PC-3 (cell line): ENCODE measurements around the gene FAM43B. TPM values are rescaled to one million over a fixed set of nuclear protein-coding genes. Genes with fewer than 3 reads are reported as not detected.

Source experiments
- ATAC-seq: fragments of 200-7000 bp; cut with Tn5 transposase; 2 replicates; pipeline ENCODE4 v1.9.1; 2020; ENCODE audit warnings: mild to moderate bottlenecking, moderate library complexity
- BruUV-seq: library from RNA; stranded (reverse); fragments of 400-500 nt; replicated peaks from 2 replicates; lab custom pipeline; 2021; lab: Mats Ljungman, UMichigan
- CTCF ChIA-PET: fragments of 300-600 bp; sonication (Branson Sonifier 250); formaldehyde crosslinking; loops from one replicate; lab custom pipeline; 2022; ENCODE audit warnings: antibody characterized with exemption; lab: Charles Lee
- POLR2A ChIA-PET: fragments of 300-600 bp; sonication (Branson Sonifier 250); formaldehyde crosslinking; loops from one replicate; lab custom pipeline; 2022; ENCODE audit warnings: antibody characterized with exemption; ENCODE audit not compliant: unreplicated experiment; lab: Charles Lee
- DNase-seq: peaks from one replicate; pipeline ENCODE4 v3.0.0-alpha.2; 2015
- H2AFZ ChIP-seq: fragments of 300-600 bp; sonication (generic); 2 replicates; pipeline ENCODE4 v1.6.0; 2016; ENCODE audit warnings: antibody characterized with exemption, low read length
- H3F3A ChIP-seq: fragments of 300-600 bp; sonication (generic); one replicate; pipeline ENCODE4 v1.6.0; 2017; ENCODE audit warnings: antibody characterized with exemption, low read length, control low read depth, mild to moderate bottlenecking; ENCODE audit not compliant: unreplicated experiment
- H3K27ac ChIP-seq: fragments of 300-600 bp; sonication (generic); 2 replicates; pipeline ENCODE4 v1.5.1; 2016; ENCODE audit warnings: mild to moderate bottlenecking, low read length
- H3K27me3 ChIP-seq: fragments of 300-600 bp; sonication (generic); 2 replicates; pipeline ENCODE4 v1.6.1; 2016; ENCODE audit warnings: low read length, mixed read lengths
- H3K36me3 ChIP-seq: fragments of 300-600 bp; sonication (generic); 2 replicates; pipeline ENCODE4 v1.6.1; 2016; ENCODE audit warnings: low read depth, mixed run types, low read length, mixed read lengths
- H3K4me1 ChIP-seq: fragments of 300-600 bp; sonication (generic); 2 replicates; pipeline ENCODE4 v1.5.1; 2016; ENCODE audit warnings: low read length; ENCODE audit not compliant: insufficient read depth
- H3K4me2 ChIP-seq: fragments of 300-600 bp; sonication (generic); 2 replicates; pipeline ENCODE4 v1.6.0; 2016; ENCODE audit warnings: low read length
- H3K4me3 ChIP-seq: fragments of 300-600 bp; sonication (generic); 2 replicates; pipeline ENCODE4 v1.5.1; 2016; ENCODE audit warnings: mild to moderate bottlenecking, low read length, mixed read lengths
- H3K79me2 ChIP-seq: fragments of 300-600 bp; sonication (generic); 2 replicates; pipeline ENCODE4 v1.6.1; 2017; ENCODE audit warnings: low read length, mixed read lengths
- H3K9ac ChIP-seq: fragments of 300-600 bp; sonication (generic); 2 replicates; pipeline ENCODE4 v1.6.0; 2016; ENCODE audit warnings: mild to moderate bottlenecking, low read length
- H3K9me2 ChIP-seq: fragments of 300-600 bp; sonication (generic); replicated peaks from 2 replicates; pipeline ENCODE4 v1.6.1; 2016; ENCODE audit warnings: mixed run types, low read length, mixed read lengths
- H3K9me3 ChIP-seq: fragments of 300-600 bp; sonication (generic); 2 replicates; pipeline ENCODE4 v1.6.1; 2016; ENCODE audit warnings: low read length, mixed read lengths
- H4K20me1 ChIP-seq: fragments of 300-600 bp; sonication (generic); 2 replicates; pipeline ENCODE4 v1.6.1; 2016; ENCODE audit warnings: low read length, mixed read lengths
- EZH2 ChIP-seq: fragments of 300-600 bp; sonication (generic); IDR thresholded peaks from one replicate; pipeline ENCODE4 v1.6.1; 2017; ENCODE audit warnings: antibody characterized with exemption, mild to moderate bottlenecking, low read length; ENCODE audit not compliant: unreplicated experiment
- EZH2phosphoT487 ChIP-seq: fragments of 300-600 bp; sonication (generic); IDR thresholded peaks from 2 replicates; pipeline ENCODE4 v1.6.1; 2018; ENCODE audit warnings: mild to moderate bottlenecking, antibody characterized with exemption, low read length, borderline replicate concordance
- intact Hi-C: fragments of 100-400 bp; cut with micrococcal nuclease; formaldehyde crosslinking; loops from 2 replicates; pipeline ENCODE4 v1.9.0; 2023
- total RNA-seq: library from RNA; depleted of rRNA; stranded (reverse); fragments of >200 nt; gene quantifications from 2 replicates; pipeline ENCODE4 v1.2.3, GENCODE V29; 2014
- TF ChIP-seq, protein P1 (sequence below): fragments of 300-600 bp; sonication (generic); conservative IDR thresholded peaks from 2 replicates; pipeline ENCODE4 v1.5.1; 2017; ENCODE audit warnings: antibody characterized with exemption, low read depth, mild to moderate bottlenecking, low read length

Gene FAM43B
- total RNA-seq, 1 experiment from 2014 or later, result 0.11 TPM

DNA sequence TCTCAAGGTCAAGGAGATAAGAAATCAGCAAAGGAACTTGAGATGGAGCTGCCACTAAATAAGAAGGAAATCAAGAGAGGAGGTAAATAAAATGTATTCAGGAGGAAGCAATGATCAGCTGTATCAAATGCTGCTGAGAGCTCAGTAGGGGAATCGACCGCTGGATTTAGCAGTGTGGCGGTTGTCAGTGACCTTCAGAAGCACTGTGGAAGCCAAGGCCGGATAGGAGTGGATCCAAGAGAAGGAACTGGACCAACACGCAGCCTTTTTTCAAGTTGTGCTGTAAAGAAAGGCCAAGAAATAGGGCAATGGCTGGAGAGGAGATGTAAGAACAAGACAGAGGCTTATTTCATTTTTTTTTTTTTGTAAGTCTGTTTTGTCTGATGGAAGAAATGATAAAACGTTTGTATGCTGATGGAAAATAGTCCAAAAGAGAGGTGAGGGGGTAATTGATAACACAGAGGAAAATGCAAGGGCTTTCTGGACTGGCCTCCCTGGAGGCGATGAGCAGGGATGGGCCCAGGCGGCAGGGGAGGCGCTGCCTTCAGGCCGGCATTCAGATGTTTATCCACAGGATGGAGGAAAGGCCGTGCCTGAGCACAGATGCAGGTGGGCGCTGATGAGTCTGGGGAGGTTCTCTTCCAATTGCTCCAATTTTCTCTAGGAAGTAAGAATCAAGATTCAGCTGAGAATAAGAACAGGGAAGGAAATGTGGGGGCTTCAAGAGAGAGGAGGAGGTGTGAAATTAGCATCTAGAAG lies 17.5 kb upstream of the FAM43B start:
- no peak overlapping the region for H3K27ac ChIP-seq
- no peaks in the 10 kb centered on the region for H4K20me1 ChIP-seq
- H3K36me3 ChIP-seq, result no peaks in the 10 kb centered on the region
- H3K9me2 ChIP-seq, result no peaks in the 10 kb centered on the region
- POLR2A ChIA-PET, result no interaction called here
- no peak overlapping the region for H3K4me3 ChIP-seq
- peaks cover under 1% of the 10 kb centered on the region; the same call in 1 of the 2 replicates for H3K27me3 ChIP-seq
- intact Hi-C loops, result no loop called here
- H3K9ac ChIP-seq, result no peak overlapping the region
- CTCF ChIA-PET, result no interaction called here
- no peaks in the 10 kb centered on the region for H3K79me2 ChIP-seq
- no peak for DNase-seq
- H3K4me1 ChIP-seq, result peaks cover 20% of the 10 kb centered on the region
- peaks cover 3% of the 10 kb centered on the region for H3F3A ChIP-seq
- no TSS peak for BruUV-seq
- TF ChIP-seq EZH2phosphoT487 (no peak), EZH2 (no peak)
- TF ChIP-seq, protein P1, sequence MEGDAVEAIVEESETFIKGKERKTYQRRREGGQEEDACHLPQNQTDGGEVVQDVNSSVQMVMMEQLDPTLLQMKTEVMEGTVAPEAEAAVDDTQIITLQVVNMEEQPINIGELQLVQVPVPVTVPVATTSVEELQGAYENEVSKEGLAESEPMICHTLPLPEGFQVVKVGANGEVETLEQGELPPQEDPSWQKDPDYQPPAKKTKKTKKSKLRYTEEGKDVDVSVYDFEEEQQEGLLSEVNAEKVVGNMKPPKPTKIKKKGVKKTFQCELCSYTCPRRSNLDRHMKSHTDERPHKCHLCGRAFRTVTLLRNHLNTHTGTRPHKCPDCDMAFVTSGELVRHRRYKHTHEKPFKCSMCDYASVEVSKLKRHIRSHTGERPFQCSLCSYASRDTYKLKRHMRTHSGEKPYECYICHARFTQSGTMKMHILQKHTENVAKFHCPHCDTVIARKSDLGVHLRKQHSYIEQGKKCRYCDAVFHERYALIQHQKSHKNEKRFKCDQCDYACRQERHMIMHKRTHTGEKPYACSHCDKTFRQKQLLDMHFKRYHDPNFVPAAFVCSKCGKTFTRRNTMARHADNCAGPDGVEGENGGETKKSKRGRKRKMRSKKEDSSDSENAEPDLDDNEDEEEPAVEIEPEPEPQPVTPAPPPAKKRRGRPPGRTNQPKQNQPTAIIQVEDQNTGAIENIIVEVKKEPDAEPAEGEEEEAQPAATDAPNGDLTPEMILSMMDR, result no peak
- ATAC-seq, result no peak
- H3K9me3 ChIP-seq, result no peaks in the 10 kb centered on the region
- no peak overlapping the region for H2AFZ ChIP-seq
- H3K4me2 ChIP-seq, result no peak overlapping the region

DNA sequence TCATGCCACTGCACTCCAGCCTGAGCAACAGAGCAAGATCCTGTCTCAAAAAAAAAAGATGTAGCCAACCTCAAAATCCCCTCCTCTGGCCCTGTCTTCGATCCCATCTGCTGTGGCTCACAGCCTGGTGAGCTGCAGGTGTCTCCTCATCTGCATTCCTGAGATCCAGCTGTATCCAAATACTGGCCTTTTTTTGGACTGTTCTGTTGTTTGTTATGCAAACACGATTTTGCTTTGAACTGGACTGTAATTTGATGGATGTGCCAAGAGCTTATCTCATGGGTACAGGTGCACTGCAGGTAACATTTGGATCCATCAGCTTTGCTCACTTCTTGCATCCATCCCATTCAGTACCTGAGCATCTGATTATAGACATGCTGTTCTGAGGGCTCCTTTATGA lies 14.1 kb upstream of the FAM43B start:
- no peaks in the 10 kb centered on the region for H3K36me3 ChIP-seq
- no peak overlapping the region for H3K9ac ChIP-seq
- H3K9me3 ChIP-seq, result no peaks in the 10 kb centered on the region
- H3K4me1 ChIP-seq, result peaks cover 29% of the 10 kb centered on the region
- ChIA-PET CTCF (interaction anchor here (0.5 to 1.4 kb wide), 6 partner anchors 11 to 96 kb away, joined by 3 to 9 read pairs (median 4); no protein-coding TSS in a partner anchor), POLR2A (interaction anchor here (0.5 kb wide), 1 partner anchor 395 kb away, joined by 3 read pairs; no protein-coding TSS in a partner anchor)
- peak; percentile 48 for DNase-seq
- H3K27ac ChIP-seq, result no peak overlapping the region
- TF ChIP-seq EZH2phosphoT487, result no peak
- TF ChIP-seq, protein P1, result no peak
- no peak for TF ChIP-seq EZH2
- H3F3A ChIP-seq, result peaks cover 3% of the 10 kb centered on the region
- H3K79me2 ChIP-seq, result no peaks in the 10 kb centered on the region
- intact Hi-C loops, result loop anchor here (2.0 kb wide), 1 partner anchor 63 kb away; no protein-coding TSS in a partner anchor
- H4K20me1 ChIP-seq, result no peaks in the 10 kb centered on the region
- H3K4me2 ChIP-seq, result peak overlapping the region; percentile 53
- BruUV-seq, result no TSS peak
- no peak overlapping the region for H2AFZ ChIP-seq
- no peak overlapping the region for H3K4me3 ChIP-seq
- no peaks in the 10 kb centered on the region for H3K27me3 ChIP-seq
- ATAC-seq, result peak; percentile 40
- H3K9me2 ChIP-seq, result no peaks in the 10 kb centered on the region
